K562 (cell line): Measurements from ENCODE around the gene HIVEP1.

Experiments used
- DIDO1 ChIP-seq: fragments of 450-650 bp; IDR thresholded peaks from 2 replicates; pipeline ENCODE4 v1.6.1; 2016; ENCODE audit warnings: low read depth, missing biosample characterization, missing genetic modification characterization
- DPF2 ChIP-seq: fragments of 450-650 bp; IDR thresholded peaks from 2 replicates; pipeline ENCODE4 v1.6.1; 2016
- EZH2 ChIP-seq: IDR thresholded peaks from 2 replicates; pipeline ENCODE4 v1.6.1; 2012; ENCODE audit warnings: low read depth, mild to moderate bottlenecking, inconsistent platforms, low read length, borderline replicate concordance
- JUND ChIP-seq, 2 experiments: IDR thresholded peaks; 2 replicates in 1 of 2; 3 replicates in 1 of 2; pipeline ENCODE4 v1.6.1; 2011; ENCODE audit warnings: borderline replicate concordance in 2 of 2, low read depth in 2 of 2, low read length in 2 of 2, improper control_type of control experiment in 1 of 2, missing biosample characterization in 1 of 2, missing genetic modification characterization in 1 of 2, missing genetic modification reagents in 1 of 2
- MAZ ChIP-seq, 2 experiments: fragments of 450-650 bp in 1 of 2; sonication (generic) in 1 of 2; formaldehyde crosslinking; IDR thresholded peaks in 1 of 2; conservative IDR thresholded peaks in 1 of 2; 2 replicates each; pipeline versions ENCODE4 v1.4.0 to v1.5.0; 2020; ENCODE audit warnings: mild to moderate bottlenecking in 1 of 2, missing genetic modification reagents in 1 of 2
- MEIS2 ChIP-seq: fragments of 450-650 bp; IDR thresholded peaks from 2 replicates; pipeline ENCODE4 v1.6.1; 2014; ENCODE audit warnings: mild to moderate bottlenecking; ENCODE audit not compliant: partially characterized antibody
- NRF1 ChIP-seq, 2 experiments: fragments of 450-650 bp; IDR thresholded peaks in 1 of 2; conservative IDR thresholded peaks in 1 of 2; 2 replicates each; pipeline ENCODE4 v1.6.1; 2014; ENCODE audit warnings: mild to moderate bottlenecking in 2 of 2
- TAF1 ChIP-seq: IDR thresholded peaks from 2 replicates; pipeline ENCODE4 v1.6.1; 2011; ENCODE audit warnings: mild to moderate bottlenecking, low read length, moderate library complexity; ENCODE audit not compliant: insufficient read depth, control insufficient read depth, severe bottlenecking; ENCODE audit errors: extremely low read depth
- TEAD1 ChIP-seq, 2 experiments: fragments of 450-650 bp in 1 of 2; sonication (generic) in 1 of 2; formaldehyde crosslinking; IDR thresholded peaks; 2 replicates each; pipeline versions ENCODE4 v1.4.0 to v1.8.0; 2020 to 2022; ENCODE audit warnings: mild to moderate bottlenecking in 2 of 2, missing genetic modification reagents in 1 of 2
- ZBTB7A ChIP-seq: IDR thresholded peaks from 2 replicates; pipeline ENCODE4 v1.6.1; 2011; ENCODE audit warnings: low read depth, mild to moderate bottlenecking, low read length, moderate library complexity, borderline replicate concordance; ENCODE audit not compliant: control insufficient read depth
- TF ChIP-seq, protein P1 (sequence below), 3 experiments: IDR thresholded peaks in 2 of 3; conservative IDR thresholded peaks in 1 of 3; 2 replicates each; pipeline ENCODE4 v1.5.1; 2011 to 2012; ENCODE audit warnings: low read length in 3 of 3, mild to moderate bottlenecking in 3 of 3, control low read depth in 2 of 3, improper control_type of control experiment in 1 of 3, inconsistent platforms in 1 of 3, low read depth in 1 of 3, mixed read lengths in 1 of 3, moderate library complexity in 1 of 3; ENCODE audit not compliant: insufficient read depth in 2 of 3

DNA sequence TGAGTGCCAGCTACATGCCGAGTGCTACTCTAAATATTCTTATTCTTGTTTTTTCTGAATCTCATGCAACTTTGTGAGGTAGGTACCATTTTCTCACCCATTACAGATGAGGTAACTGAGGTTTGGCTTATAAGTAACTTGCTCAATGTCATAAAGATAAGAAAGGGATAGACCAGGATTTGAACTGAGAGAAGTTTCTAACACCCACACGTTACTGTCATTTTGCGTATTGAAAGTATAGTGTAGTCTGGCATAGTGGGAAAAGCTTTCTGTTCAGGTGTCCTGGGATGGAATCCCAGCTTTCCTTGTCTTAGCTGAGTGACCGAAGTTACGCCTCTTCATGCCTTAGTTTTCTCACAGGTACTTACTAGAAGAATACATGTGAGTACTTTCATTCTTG is 50.5 kb downstream of the HIVEP1 start:
- no peak for TF ChIP-seq ZBTB7A
- no peak for TF ChIP-seq DIDO1 (tag)
- TF ChIP-seq TEAD1 (CRISPR knock-in tag; IDR thresholded peaks at IDR 0.05), result no peak
- no peak for TF ChIP-seq DPF2
- no peak for TF ChIP-seq MEIS2
- TF ChIP-seq, protein P1, sequence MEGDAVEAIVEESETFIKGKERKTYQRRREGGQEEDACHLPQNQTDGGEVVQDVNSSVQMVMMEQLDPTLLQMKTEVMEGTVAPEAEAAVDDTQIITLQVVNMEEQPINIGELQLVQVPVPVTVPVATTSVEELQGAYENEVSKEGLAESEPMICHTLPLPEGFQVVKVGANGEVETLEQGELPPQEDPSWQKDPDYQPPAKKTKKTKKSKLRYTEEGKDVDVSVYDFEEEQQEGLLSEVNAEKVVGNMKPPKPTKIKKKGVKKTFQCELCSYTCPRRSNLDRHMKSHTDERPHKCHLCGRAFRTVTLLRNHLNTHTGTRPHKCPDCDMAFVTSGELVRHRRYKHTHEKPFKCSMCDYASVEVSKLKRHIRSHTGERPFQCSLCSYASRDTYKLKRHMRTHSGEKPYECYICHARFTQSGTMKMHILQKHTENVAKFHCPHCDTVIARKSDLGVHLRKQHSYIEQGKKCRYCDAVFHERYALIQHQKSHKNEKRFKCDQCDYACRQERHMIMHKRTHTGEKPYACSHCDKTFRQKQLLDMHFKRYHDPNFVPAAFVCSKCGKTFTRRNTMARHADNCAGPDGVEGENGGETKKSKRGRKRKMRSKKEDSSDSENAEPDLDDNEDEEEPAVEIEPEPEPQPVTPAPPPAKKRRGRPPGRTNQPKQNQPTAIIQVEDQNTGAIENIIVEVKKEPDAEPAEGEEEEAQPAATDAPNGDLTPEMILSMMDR (IDR thresholded peaks at IDR 0.05 in 2 of 3, conservative IDR thresholded peaks at IDR 0.05 in 1 of 3; ENCODE audit: insufficient read depth in 2 of 3, low read depth in 1 of 3, low read length in 3 of 3), result no peak
- no peak for TF ChIP-seq JUND (IDR thresholded peaks at IDR 0.05; ENCODE audit: borderline replicate concordance, low read depth, low read length)
- TF ChIP-seq JUND (tag; IDR thresholded peaks at IDR 0.05; ENCODE audit: borderline replicate concordance, low read depth, low read length), result no peak
- TF ChIP-seq TAF1, result no peak
- no peak for TF ChIP-seq NRF1 (conservative IDR thresholded peaks at IDR 0.05 in 1 of 2, IDR thresholded peaks at IDR 0.05 in 1 of 2)
- no peak for TF ChIP-seq MAZ (CRISPR knock-in tag; conservative IDR thresholded peaks at IDR 0.05 in 1 of 2, IDR thresholded peaks at IDR 0.05 in 1 of 2)
- TF ChIP-seq EZH2, result no peak
